Measurements from ENCODE around the gene IYD.
"Not testable (repeated sequence)": the region's sequence is repeated elsewhere in the genome, so short reads cannot be mapped to it uniquely, and the experiment has no call there.

The IYD gene

DNA sequence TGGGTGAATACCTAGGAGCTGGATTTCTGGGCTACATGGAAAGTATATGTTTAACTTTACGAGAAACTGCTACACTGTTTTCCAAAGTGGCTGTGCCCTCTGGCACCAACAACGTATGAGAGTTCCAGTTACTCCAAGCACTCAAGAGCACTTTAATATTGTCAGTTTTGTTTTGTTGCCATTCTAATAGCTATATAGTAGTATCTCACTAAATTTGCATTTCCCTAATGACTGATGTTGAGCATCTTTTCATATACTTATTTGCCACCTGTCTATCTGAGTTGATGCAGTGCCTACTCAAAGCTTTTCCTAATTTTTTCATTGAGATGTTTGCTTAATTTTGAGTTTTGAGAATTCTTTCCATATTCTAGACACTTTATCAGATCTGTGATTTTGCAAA, 76.7 kb downstream of the IYD start:
- no peak overlapping the region for H3K9ac ChIP-seq (ENCODE audit: low read depth, low read length)

GRCh38 chr6:150448221-150448620, 79.4 kb downstream of the IYD start:
- Histone ChIP-seq H3K9me3 (ENCODE audit: control insufficient read depth, insufficient read depth, low read length) (no peaks in the 10 kb centered on the region), H3K9ac (ENCODE audit: low read depth, low read length) (no peak overlapping the region), H3K36me3 (ENCODE audit: control insufficient read depth, insufficient read depth, low read length) (no peaks in the 10 kb centered on the region), H3K4me3 (ENCODE audit: low read depth, low read length) (no peak overlapping the region), H3K27me3 (ENCODE audit: control insufficient read depth, insufficient read depth, low read length) (no peaks in the 10 kb centered on the region), H3K4me1 (ENCODE audit: control insufficient read depth, insufficient read depth, low read length) (no peaks in the 10 kb centered on the region)

More for the DNA sequence above, 76.7 kb downstream of the IYD start:
- H3K9me3 ChIP-seq (ENCODE audit: control insufficient read depth, insufficient read depth, low read length), result no peaks in the 10 kb centered on the region
- no peak overlapping the region for H3K4me3 ChIP-seq (ENCODE audit: low read depth, low read length)
- H3K4me1 ChIP-seq (ENCODE audit: control insufficient read depth, insufficient read depth, low read length), result no peaks in the 10 kb centered on the region
- no peaks in the 10 kb centered on the region for H3K27me3 ChIP-seq (ENCODE audit: control insufficient read depth, insufficient read depth, low read length)
- no peaks in the 10 kb centered on the region for H3K36me3 ChIP-seq (ENCODE audit: control insufficient read depth, insufficient read depth, low read length)

GRCh38 chr6:150449055-150449454, 80.2 kb downstream of the IYD start:
- H3K4me3 ChIP-seq (ENCODE audit: low read depth, low read length); H3K4me1 ChIP-seq (ENCODE audit: control insufficient read depth, insufficient read depth, low read length); H3K9ac ChIP-seq (ENCODE audit: low read depth, low read length); H3K9me3 ChIP-seq (ENCODE audit: control insufficient read depth, insufficient read depth, low read length); H3K27me3 ChIP-seq (ENCODE audit: control insufficient read depth, insufficient read depth, low read length); H3K36me3 ChIP-seq (ENCODE audit: control insufficient read depth, insufficient read depth, low read length): not testable (repeated sequence)

GRCh38 chr6:150450918-150451317, 82.1 kb downstream of the IYD start:
- Histone ChIP-seq H3K9me3 (ENCODE audit: control insufficient read depth, insufficient read depth, low read length) (no peaks in the 10 kb centered on the region), H3K36me3 (ENCODE audit: control insufficient read depth, insufficient read depth, low read length) (no peaks in the 10 kb centered on the region), H3K4me1 (ENCODE audit: control insufficient read depth, insufficient read depth, low read length) (no peaks in the 10 kb centered on the region), H3K4me3 (ENCODE audit: low read depth, low read length) (no peak overlapping the region), H3K27me3 (ENCODE audit: control insufficient read depth, insufficient read depth, low read length) (no peaks in the 10 kb centered on the region), H3K9ac (ENCODE audit: low read depth, low read length) (no peak overlapping the region)

DNA sequence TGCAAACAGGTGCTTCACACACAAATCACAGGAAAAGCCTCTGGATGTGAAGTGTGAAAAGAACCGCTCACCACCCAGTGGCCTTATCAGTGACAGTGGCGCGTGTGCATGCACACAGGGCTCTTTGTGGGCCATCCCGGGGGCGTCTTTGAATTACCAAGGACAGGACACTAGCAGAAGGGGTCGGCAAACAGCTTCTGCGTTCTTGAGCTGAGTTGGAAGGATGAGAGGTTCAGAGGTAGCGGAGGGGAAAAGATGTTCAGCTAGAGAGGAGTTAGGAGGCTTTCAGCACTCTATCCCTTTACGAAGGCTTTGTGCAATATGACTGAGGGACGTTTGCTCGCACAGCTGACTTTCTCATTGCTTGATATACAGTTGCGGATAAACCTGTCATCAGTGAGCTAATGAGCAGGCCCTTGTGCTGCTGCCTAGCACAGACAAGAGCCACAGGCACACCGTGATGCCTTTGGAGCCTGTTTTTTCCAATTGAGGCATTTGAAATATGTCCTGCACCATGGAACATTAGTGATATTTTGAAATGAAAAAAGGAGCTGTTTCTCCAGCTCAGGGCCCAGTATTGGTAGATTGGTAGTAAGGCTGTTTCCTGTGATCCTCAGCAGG, 83.1 kb downstream of the IYD start:
- Histone ChIP-seq H3K4me1 (ENCODE audit: control insufficient read depth, insufficient read depth, low read length) (no peaks in the 10 kb centered on the region), H3K36me3 (ENCODE audit: control insufficient read depth, insufficient read depth, low read length) (no peaks in the 10 kb centered on the region), H3K4me3 (ENCODE audit: low read depth, low read length) (no peak overlapping the region), H3K9me3 (ENCODE audit: control insufficient read depth, insufficient read depth, low read length) (no peaks in the 10 kb centered on the region), H3K27me3 (ENCODE audit: control insufficient read depth, insufficient read depth, low read length) (no peaks in the 10 kb centered on the region), H3K9ac (ENCODE audit: low read depth, low read length) (no peak overlapping the region)

DNA sequence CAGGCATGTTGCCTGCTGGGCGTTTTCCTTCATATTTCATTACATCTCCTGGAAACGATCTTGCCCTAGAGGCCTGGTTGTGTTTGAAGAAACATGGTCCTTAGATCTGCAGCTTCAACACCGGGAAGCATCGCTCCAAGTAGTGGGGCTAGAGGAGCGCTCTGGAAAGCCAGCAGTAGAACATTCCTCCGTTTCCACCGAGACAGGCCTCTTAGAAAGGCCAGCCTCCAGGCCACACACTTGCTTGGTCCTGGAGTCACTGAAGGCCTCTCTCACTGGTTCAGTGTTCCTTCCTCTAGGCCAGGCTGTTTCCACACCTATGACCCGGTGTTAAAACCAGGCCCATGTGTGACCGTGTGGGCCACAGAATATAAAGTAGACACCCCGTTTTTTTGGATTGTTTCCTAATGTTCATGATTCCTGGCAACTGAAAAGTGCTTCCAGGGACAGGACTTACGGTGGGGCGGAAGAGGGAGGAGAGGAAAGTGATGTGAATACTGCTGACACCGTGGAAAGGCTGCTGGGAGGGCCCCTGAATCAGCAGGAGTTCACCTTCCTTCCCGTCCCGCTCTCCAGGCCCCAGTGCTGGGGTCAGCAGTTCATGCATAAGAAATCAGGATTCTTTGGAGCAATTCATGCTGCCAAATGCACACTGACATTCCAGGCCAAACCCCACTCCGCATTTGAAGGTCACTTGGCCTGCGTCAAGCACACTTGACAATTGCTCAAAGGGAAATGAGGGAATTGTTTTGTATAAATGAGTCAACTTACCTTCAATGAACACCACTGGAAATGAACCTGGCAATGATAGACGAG, 83.8 kb downstream of the IYD start:
- no peaks in the 10 kb centered on the region for H3K27me3 ChIP-seq (ENCODE audit: control insufficient read depth, insufficient read depth, low read length)
- no peaks in the 10 kb centered on the region for H3K4me1 ChIP-seq (ENCODE audit: control insufficient read depth, insufficient read depth, low read length)
- H3K36me3 ChIP-seq (ENCODE audit: control insufficient read depth, insufficient read depth, low read length), result no peaks in the 10 kb centered on the region
- no peak overlapping the region for H3K9ac ChIP-seq (ENCODE audit: low read depth, low read length)
- H3K4me3 ChIP-seq (ENCODE audit: low read depth, low read length), result no peak overlapping the region
- no peaks in the 10 kb centered on the region for H3K9me3 ChIP-seq (ENCODE audit: control insufficient read depth, insufficient read depth, low read length)

DNA sequence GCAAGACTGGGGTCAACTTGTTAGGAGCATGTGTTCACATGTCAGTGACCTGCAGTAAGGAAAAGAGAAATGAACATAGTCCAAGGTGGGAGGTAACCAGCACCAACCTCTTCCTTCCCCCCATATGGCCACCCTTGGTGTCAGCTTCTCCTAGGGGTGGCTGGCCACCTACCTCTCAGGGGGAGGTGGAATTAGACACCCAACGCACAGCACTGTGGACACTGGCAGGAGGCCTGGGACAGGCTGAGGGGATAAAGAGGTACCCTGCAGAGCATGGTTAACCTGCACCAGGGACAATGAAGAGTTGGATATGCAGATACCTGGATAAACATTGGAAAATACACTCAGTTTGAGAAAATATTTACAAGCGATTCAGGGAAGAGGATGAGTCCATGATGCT, 84.5 kb downstream of the IYD start:
- H3K4me3 ChIP-seq (ENCODE audit: low read depth, low read length), result no peak overlapping the region
- H3K27me3 ChIP-seq (ENCODE audit: control insufficient read depth, insufficient read depth, low read length), result no peaks in the 10 kb centered on the region
- H3K36me3 ChIP-seq (ENCODE audit: control insufficient read depth, insufficient read depth, low read length), result no peaks in the 10 kb centered on the region
- no peaks in the 10 kb centered on the region for H3K9me3 ChIP-seq (ENCODE audit: control insufficient read depth, insufficient read depth, low read length)
- no peak overlapping the region for H3K9ac ChIP-seq (ENCODE audit: low read depth, low read length)
- no peaks in the 10 kb centered on the region for H3K4me1 ChIP-seq (ENCODE audit: control insufficient read depth, insufficient read depth, low read length)
